GM11168 (cell line): Measurements from ENCODE around the gene WWC1.

Source experiments
- in situ Hi-C: fragments of 300-500 bp; cut with MboI; formaldehyde crosslinking; loops from one replicate; pipeline ENCODE4 v1.12.0; 2022; ENCODE audit warnings: low sequenced_read_pairs; ENCODE audit not compliant: unreplicated experiment

Gene WWC1

GRCh38 chr5:168291342-168291963 lies at the start of gene WWC1:
Gene WWC1 (plus strand): TSS chr5:168291645. CDS start chr5:168292153, 508 bp downstream.
- in situ Hi-C loops = no loop called here

- in situ Hi-C loops = no loop called here
These were observed 46.4 kb upstream of the WWC1 start for GRCh38 chr5:168244838-168245559.

- in situ Hi-C loops = no loop called here
These were observed 41.5 kb upstream of the WWC1 start for GRCh38 chr5:168249923-168250322.

GRCh38 chr5:168251259-168251658 lies 40.2 kb upstream of the WWC1 start:
- in situ Hi-C loops = no loop called here

- in situ Hi-C loops = no loop called here
These were observed 37.3 kb upstream of the WWC1 start for GRCh38 chr5:168254013-168254693.

GRCh38 chr5:168260353-168261226 lies 30.9 kb upstream of the WWC1 start:
- in situ Hi-C loops = no loop called here

DNA sequence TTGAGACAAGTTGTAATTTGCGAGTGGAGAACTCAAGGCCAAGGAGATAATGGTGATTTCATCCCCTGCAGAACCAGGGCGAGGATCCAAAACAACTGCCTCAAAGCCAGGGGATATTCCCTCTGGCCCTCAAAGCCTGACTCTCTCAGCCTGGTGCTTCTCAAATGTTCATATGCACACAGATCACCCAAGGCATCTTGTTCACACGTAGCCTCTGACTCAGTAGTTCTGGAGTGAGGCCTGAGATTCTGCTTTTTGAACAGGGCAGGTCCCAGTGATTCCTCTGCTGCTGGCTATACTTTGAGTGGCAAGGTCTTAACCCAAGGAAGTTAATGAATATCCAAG lies 30.2 kb upstream of the WWC1 start:
- in situ Hi-C loops = no loop called here

GRCh38 chr5:168262042-168262743 lies 29.3 kb upstream of the WWC1 start:
- in situ Hi-C loops = no loop called here

DNA sequence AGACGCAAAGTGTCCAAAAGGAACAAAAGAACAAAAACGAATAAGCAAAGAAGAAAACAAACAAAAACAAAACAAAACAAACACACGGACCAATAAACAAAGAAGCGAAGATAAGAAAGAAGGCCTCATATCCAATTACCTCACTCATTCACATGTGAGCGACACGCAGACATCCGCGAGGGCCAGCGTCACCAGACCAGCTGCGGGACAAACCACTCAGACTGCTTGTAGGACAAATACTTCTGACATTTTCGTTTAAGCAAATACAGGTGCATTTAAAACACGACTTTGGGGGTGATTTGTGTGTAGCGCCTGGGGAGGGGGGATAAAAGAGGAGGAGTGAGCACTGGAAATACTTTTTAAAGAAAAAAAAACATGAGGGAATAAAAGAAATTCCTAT lies 28.3 kb upstream of the WWC1 start:
- in situ Hi-C loops = no loop called here

GRCh38 chr5:168266016-168266415 lies 25.4 kb upstream of the WWC1 start:
- in situ Hi-C loops = no loop called here

GRCh38 chr5:168268949-168269936 lies 22.2 kb upstream of the WWC1 start:
- in situ Hi-C loops = no loop called here

DNA sequence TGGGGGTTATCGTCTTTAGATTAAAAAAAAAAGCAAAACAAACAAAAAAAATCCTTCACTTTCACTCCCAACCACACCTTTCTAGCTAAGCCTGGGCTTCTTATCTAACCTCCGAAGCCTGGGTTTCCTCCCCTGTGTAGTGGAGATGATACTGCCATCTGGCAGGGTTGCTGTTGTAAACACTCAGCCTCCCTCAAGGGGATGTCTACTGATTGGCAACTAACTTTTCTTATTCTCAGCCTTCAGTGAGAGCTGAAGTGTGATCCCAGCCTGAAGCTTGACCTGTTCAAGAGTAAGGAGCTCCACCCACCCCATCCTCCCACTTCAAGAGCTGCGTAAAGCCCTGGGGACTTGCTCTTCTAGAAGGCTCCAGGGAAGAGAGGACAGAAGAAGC lies 21.5 kb upstream of the WWC1 start:
- in situ Hi-C loops = no loop called here

DNA sequence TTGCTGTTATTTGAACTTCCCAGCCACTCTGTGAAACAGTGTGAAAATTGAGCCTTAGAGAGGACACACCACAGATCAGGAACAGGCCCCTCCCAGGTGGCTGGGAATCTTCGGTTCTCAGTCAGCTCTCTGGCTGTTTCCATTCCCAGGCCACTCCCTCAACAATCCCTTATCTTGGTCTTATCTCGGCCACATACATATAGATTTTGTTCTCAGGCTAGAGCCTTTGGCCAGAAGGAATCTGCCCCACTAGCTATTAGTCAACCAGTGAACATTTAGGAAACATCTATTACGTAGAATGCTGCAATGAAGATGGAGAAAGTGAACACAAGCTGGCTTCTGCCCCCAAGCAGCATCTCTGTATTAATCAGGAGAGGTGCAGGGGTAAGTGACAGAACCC lies 21.0 kb upstream of the WWC1 start:
- in situ Hi-C loops = no loop called here

- in situ Hi-C loops = no loop called here
These were observed 18.1 kb upstream of the WWC1 start for GRCh38 chr5:168273056-168273980.

- in situ Hi-C loops = no loop called here
These were observed 17.0 kb upstream of the WWC1 start for GRCh38 chr5:168274406-168274805.

- in situ Hi-C loops = no loop called here
These were observed 15.5 kb upstream of the WWC1 start for GRCh38 chr5:168275940-168276339.

DNA sequence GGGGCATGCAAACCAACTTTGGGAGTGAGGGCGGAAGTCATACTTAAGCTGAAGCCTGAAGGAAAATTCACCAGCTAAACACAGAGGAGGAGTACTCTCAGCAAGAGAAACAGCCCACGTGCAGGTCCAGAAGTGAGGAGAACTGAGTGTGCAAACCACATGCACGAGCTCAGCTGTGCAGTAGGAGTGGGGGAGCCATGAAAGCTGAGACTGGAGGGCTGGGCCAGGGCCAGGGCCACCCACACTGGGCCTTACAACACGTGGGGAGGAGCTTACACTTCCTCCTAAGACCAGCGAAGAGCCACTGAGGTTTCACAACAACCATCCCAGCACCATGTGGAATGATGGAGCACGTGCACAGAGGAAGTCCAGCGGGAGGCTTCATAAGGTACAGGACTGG lies 9.3 kb upstream of the WWC1 start:
- in situ Hi-C loops = no loop called here

DNA sequence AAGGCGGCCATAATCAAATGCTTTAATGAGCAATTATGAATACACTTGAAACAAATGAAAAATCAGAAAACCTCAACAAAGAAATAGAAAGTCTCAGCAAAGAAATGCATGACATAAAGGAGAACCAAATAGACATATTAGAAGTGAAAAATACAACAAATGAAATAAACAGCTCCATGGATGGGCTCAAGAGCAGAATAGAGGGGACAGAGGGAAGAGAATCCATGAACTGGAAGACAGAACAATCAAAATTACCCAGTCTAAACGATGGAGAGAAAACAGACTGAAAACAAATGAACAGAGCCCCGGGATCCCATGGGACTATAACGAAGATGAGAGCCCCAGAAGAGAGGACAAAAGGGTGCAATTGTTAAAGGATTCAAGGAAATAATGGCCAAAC lies 6.6 kb upstream of the WWC1 start:
- in situ Hi-C loops = no loop called here
